Cardiac muscle cell (in vitro differentiated cells and primary cell): ENCODE data around the gene MICAL2. TPM values are rescaled to one million over a fixed set of nuclear protein-coding genes. Genes with fewer than 3 reads are reported as not detected.

Source experiments
- DNase-seq, 2 donors: peaks; one replicate each; pipeline versions ENCODE4 v3.0.0 to v3.0.0-alpha.2; 2010 to 2017; ENCODE audit warnings: low read depth in 1 of 2, low spot score in 1 of 2
- H3K27ac ChIP-seq: fragments of 200-600 bp; sonication (generic); 2 replicates; pipeline ENCODE4 v1.5.1; 2016
- H3K27me3 ChIP-seq: fragments of 200-600 bp; sonication (generic); 2 replicates; pipeline ENCODE4 v1.6.0; 2016; ENCODE audit warnings: control low read depth
- H3K36me3 ChIP-seq: fragments of 200-600 bp; sonication (generic); 2 replicates; pipeline ENCODE4 v1.5.1; 2016; ENCODE audit warnings: control low read depth
- H3K4me1 ChIP-seq: fragments of 200-600 bp; sonication (generic); 2 replicates; pipeline ENCODE4 v1.8.1; 2017; ENCODE audit warnings: low read depth, mild to moderate bottlenecking, mixed run types
- H3K4me3 ChIP-seq: fragments of 200-600 bp; sonication (generic); 2 replicates; pipeline ENCODE4 v1.5.1; 2016; ENCODE audit warnings: mild to moderate bottlenecking
- H3K9me3 ChIP-seq: fragments of 200-600 bp; sonication (generic); 2 replicates; pipeline ENCODE4 v1.5.1; 2017; ENCODE audit warnings: low read depth, mild to moderate bottlenecking, control low read depth
- polyA plus RNA-seq: library from polyadenylated mRNA; unstranded; fragments of >200 nt; fragmentation: Nextera tagmentation; extraction: Ambion mirVana; gene quantifications from 2 replicates; pipeline ENCODE4 v1.2.1, GENCODE V29; 2016
- total RNA-seq: library from RNA; depleted of rRNA; stranded (reverse); fragments of >200 nt; gene quantifications from 2 replicates; pipeline ENCODE4 v1.2.3, GENCODE V29; 2016
- TF ChIP-seq, protein P1 (sequence below): IDR thresholded peaks from 2 replicates; pipeline ENCODE4 v1.5.1; 2012; ENCODE audit warnings: low read depth, mild to moderate bottlenecking, low read length

Gene MICAL2
- total and polyA plus RNA-seq, 2 experiments from 2014 or later, result 153 to 178 TPM

DNA sequence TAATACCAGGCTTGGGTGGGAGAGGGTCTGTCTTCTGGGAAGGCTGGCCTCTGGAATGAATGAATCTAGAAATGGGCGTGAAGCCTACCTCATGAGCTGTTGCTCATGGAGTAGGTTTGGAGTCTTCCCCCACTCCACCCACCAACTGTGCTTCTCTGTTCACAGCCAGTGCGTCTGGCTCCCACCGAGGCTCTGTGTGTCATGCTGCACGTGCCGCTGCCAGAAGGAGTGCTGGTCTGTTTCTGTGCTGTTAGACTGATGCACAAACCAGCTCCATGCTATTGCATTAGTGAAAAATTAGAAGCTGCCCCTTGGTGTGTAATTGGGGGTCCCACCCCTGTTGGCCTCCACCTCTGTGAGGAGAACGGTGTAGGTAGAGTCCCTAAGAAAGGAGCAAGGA lies 134.7 kb downstream of the MICAL2 start:
- H3K4me1 ChIP-seq, result peaks cover 11% of the 10 kb centered on the region
- DNase-seq, result no peak

DNA sequence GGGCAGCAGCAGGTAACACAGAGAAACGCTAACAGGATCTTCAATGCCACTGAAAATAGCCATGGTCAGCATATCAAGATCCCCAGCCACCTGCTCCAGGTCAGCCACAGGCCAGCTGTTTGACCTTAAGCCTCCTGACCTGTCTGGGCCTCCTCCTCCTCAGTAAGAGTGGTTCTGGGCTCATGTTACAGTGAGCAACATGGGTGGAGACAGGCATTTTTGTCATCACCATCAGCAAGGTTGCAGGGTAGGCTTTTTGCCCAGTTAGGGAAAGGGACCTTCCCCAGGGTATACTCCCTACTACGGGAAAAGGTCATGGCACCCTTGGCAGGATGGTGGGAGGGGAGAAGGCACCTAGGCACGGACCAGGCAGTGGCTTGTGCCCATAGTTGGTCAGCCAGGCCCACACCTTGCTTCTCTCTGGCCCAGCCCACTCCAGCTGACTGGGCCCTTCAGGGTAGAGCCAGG lies 135.2 kb downstream of the MICAL2 start:
- Histone ChIP-seq H3K27ac (peak overlapping the region; percentile 77), H3K27me3 (no peaks in the 10 kb centered on the region), H3K36me3 (peaks cover 58% of the 10 kb centered on the region), H3K4me1 (peaks cover 11% of the 10 kb centered on the region), H3K4me3 (no peak overlapping the region), H3K9me3 (no peaks in the 10 kb centered on the region)
- TF ChIP-seq, protein P1, sequence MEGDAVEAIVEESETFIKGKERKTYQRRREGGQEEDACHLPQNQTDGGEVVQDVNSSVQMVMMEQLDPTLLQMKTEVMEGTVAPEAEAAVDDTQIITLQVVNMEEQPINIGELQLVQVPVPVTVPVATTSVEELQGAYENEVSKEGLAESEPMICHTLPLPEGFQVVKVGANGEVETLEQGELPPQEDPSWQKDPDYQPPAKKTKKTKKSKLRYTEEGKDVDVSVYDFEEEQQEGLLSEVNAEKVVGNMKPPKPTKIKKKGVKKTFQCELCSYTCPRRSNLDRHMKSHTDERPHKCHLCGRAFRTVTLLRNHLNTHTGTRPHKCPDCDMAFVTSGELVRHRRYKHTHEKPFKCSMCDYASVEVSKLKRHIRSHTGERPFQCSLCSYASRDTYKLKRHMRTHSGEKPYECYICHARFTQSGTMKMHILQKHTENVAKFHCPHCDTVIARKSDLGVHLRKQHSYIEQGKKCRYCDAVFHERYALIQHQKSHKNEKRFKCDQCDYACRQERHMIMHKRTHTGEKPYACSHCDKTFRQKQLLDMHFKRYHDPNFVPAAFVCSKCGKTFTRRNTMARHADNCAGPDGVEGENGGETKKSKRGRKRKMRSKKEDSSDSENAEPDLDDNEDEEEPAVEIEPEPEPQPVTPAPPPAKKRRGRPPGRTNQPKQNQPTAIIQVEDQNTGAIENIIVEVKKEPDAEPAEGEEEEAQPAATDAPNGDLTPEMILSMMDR, result no peak
- DNase-seq, result peak in 1 of 2 donors; percentile 42

More for the DNA sequence above, 134.7 kb downstream of the MICAL2 start:
- no peaks in the 10 kb centered on the region for H3K27me3 ChIP-seq
- H3K36me3 ChIP-seq, result peaks cover 59% of the 10 kb centered on the region
- H3K9me3 ChIP-seq, result no peaks in the 10 kb centered on the region
- no peak overlapping the region for H3K4me3 ChIP-seq
- peak overlapping the region; percentile 77 for H3K27ac ChIP-seq
- TF ChIP-seq, protein P1, result no peak

DNA sequence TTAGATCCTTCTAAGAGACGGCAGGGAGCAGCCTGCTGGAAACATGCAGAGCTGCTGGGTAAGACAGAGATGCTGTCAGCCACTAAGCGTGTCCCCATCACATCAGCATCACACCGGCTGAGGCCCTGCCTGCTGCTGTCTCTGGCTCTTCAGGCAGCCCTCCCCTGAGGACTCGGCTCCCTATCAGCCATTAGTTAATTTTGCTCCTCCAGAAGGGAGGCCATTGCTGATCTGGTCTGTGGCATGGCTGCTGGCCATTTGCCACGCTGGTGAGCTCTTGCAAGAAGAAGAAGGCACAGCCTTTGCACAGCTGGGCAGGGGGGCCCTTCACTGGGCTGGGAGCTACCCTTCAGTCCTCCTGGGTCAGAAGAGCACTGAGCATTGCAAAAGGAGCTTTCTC lies 135.8 kb downstream of the MICAL2 start:
- Histone ChIP-seq H3K9me3 (no peaks in the 10 kb centered on the region), H3K36me3 (peaks cover 53% of the 10 kb centered on the region), H3K27me3 (no peaks in the 10 kb centered on the region), H3K27ac (peak overlapping the region; percentile 77), H3K4me1 (peaks cover 11% of the 10 kb centered on the region), H3K4me3 (no peak overlapping the region)
- TF ChIP-seq, protein P1, result no peak
- no peak for DNase-seq

DNA sequence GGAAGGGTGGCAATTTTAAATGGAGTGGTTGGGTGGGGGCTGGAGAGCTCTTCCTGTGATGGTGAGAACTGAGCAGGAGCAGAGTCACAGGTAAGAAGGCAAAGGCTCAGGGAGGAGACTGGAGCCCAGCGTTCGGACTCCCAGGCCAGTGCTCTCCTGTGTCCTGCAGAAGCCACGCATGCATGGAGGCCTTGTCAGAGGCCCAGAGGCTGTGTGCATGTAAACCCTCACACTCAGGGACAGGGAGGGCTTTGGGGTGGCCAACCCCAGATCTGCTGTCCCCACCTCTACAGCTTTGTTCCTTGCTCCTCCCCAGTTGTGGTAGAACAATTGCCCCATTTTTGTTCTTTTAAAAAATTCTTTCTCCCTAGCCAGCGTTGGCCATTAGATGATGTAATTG lies 136.6 kb downstream of the MICAL2 start:
- TF ChIP-seq, protein P1, result no peak
- DNase-seq, result peak in 1 of 2 donors; percentile 36
- Histone ChIP-seq H3K4me1 (peaks cover 11% of the 10 kb centered on the region), H3K9me3 (no peaks in the 10 kb centered on the region), H3K27me3 (no peaks in the 10 kb centered on the region), H3K4me3 (no peak overlapping the region), H3K27ac (no peak overlapping the region), H3K36me3 (peaks cover 45% of the 10 kb centered on the region)

DNA sequence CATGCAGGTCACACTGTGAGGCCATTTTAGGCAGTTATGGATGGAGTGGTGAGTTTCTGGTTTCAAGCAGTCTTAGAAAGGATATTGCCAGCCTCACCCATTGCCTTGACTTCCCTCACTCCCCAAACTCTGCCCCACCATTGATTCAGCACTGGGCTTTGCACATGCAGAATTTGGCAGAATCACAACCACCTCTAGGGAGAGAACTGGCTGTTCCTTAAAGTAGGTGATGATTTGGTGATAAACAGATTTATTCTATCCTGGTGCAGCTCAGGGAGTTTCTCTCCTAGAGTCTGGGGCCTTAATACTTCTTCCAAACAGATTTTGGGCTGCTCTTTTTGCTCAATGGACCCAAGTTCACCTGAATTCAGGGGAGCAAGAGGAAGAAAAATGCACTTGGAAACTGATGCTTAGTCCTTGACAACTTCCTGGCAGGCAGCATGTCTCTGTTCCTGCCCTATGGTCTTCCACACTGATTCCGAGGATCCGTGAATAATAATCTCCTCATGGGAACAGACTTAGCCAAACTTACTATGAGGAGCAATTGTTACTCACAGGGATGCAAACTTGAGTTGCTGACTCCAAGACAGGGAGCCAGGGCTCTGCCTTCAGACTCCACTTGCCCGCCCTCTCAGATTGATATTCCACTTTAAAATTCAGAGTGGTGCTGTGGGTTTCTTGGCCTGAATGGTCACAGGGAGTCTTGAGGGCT lies 137.3 kb downstream of the MICAL2 start:
- H3K4me3 ChIP-seq, result no peak overlapping the region
- H3K9me3 ChIP-seq, result no peaks in the 10 kb centered on the region
- TF ChIP-seq, protein P1, result no peak
- H3K27me3 ChIP-seq, result no peaks in the 10 kb centered on the region
- H3K27ac ChIP-seq, result no peak overlapping the region
- peaks cover 38% of the 10 kb centered on the region for H3K36me3 ChIP-seq
- DNase-seq, result no peak
- H3K4me1 ChIP-seq, result peaks cover 11% of the 10 kb centered on the region
